Endothelial cell (in vitro differentiated cells): ENCODE measurements around the gene ARL11. TPM values are rescaled to one million over a fixed set of nuclear protein-coding genes. Genes with fewer than 3 reads are reported as not detected.

Source experiments
- DNase-seq: peaks from one replicate; pipeline ENCODE4 v3.0.0; 2021; ENCODE audit warnings: low spot score
- H3K27ac Mint-ChIP-seq: one replicate; pipeline ENCODE4 v1.8.0; 2021; ENCODE audit warnings: mixed read lengths, inconsistent platforms; ENCODE audit not compliant: unreplicated experiment
- H3K27me3 Mint-ChIP-seq: one replicate; pipeline ENCODE4 v1.8.0; 2021; ENCODE audit warnings: mild to moderate bottlenecking, moderate library complexity, mixed read lengths, inconsistent platforms; ENCODE audit not compliant: unreplicated experiment
- H3K36me3 Mint-ChIP-seq: one replicate; pipeline ENCODE4 v1.8.0; 2021; ENCODE audit warnings: mild to moderate bottlenecking, low read depth, mixed read lengths, inconsistent platforms; ENCODE audit not compliant: unreplicated experiment
- H3K4me1 Mint-ChIP-seq: one replicate; pipeline ENCODE4 v1.8.0; 2021; ENCODE audit warnings: mild to moderate bottlenecking, mixed read lengths, inconsistent platforms; ENCODE audit not compliant: unreplicated experiment
- H3K4me3 Mint-ChIP-seq: one replicate; pipeline ENCODE4 v1.8.0; 2021; ENCODE audit warnings: mild to moderate bottlenecking, mixed read lengths, inconsistent platforms; ENCODE audit not compliant: unreplicated experiment
- H3K9me3 Mint-ChIP-seq: one replicate; pipeline ENCODE4 v1.8.0; 2021; ENCODE audit warnings: mixed read lengths, inconsistent platforms; ENCODE audit not compliant: unreplicated experiment
- total RNA-seq: library from RNA; stranded (reverse); fragmentation: NEBNext Ultra II Directional; extraction: Animal tissue kit (Norgen Biotek cat#: 25700); gene quantifications from one replicate; pipeline ENCODE4 v1.2.1, GENCODE V29; 2021; ENCODE audit not compliant: unreplicated experiment
- TF ChIP-seq, protein P1 (sequence below): fragments of 200-600 bp; sonication (generic); IDR thresholded peaks from one replicate; pipeline ENCODE4 v1.5.0; 2021; ENCODE audit warnings: antibody characterized with exemption; ENCODE audit not compliant: unreplicated experiment

The ARL11 gene
- total RNA-seq, 1 donor from 2014 or later = 1.4 TPM

- DNase-seq = no peak
- H3K36me3 Mint-ChIP-seq = no peaks in the 10 kb centered on the region
- H3K27ac Mint-ChIP-seq = no peak overlapping the region
- H3K4me3 Mint-ChIP-seq = no peak overlapping the region
- H3K4me1 Mint-ChIP-seq = peaks cover 8% of the 10 kb centered on the region
- TF ChIP-seq, protein P1, sequence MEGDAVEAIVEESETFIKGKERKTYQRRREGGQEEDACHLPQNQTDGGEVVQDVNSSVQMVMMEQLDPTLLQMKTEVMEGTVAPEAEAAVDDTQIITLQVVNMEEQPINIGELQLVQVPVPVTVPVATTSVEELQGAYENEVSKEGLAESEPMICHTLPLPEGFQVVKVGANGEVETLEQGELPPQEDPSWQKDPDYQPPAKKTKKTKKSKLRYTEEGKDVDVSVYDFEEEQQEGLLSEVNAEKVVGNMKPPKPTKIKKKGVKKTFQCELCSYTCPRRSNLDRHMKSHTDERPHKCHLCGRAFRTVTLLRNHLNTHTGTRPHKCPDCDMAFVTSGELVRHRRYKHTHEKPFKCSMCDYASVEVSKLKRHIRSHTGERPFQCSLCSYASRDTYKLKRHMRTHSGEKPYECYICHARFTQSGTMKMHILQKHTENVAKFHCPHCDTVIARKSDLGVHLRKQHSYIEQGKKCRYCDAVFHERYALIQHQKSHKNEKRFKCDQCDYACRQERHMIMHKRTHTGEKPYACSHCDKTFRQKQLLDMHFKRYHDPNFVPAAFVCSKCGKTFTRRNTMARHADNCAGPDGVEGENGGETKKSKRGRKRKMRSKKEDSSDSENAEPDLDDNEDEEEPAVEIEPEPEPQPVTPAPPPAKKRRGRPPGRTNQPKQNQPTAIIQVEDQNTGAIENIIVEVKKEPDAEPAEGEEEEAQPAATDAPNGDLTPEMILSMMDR = no peak
- no peaks in the 10 kb centered on the region for H3K9me3 Mint-ChIP-seq
- peaks cover 1% of the 10 kb centered on the region for H3K27me3 Mint-ChIP-seq
Observed at GRCh38 chr13:49649244-49649962, 21.1 kb downstream of the ARL11 start.

DNA sequence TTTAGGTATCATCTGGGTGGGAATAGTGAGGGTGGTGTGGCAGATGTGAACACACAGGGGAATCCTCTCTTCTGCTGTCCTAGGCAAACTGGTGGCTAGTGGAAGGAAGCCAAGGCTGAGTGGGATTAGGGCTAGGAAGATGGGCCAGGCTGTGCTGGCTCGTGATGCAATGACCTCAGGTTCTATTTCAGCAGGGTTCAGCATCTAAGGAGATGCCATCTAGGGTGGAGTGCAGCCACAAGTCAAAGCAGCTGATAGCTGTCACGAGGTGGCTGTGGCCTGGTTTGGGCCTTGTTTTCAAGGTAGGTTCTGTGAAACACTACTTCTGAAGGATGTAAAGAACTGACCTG lies 21.6 kb downstream of the ARL11 start:
- H3K9me3 Mint-ChIP-seq = no peaks in the 10 kb centered on the region
- DNase-seq = no peak
- H3K36me3 Mint-ChIP-seq = no peaks in the 10 kb centered on the region
- no peak overlapping the region for H3K27ac Mint-ChIP-seq
- peaks cover 1% of the 10 kb centered on the region for H3K27me3 Mint-ChIP-seq
- peaks cover 4% of the 10 kb centered on the region for H3K4me1 Mint-ChIP-seq
- TF ChIP-seq, protein P1 = no peak
- H3K4me3 Mint-ChIP-seq = no peak overlapping the region

- Mint-ChIP-seq H3K4me1 (peaks cover 4% of the 10 kb centered on the region), H3K27ac (no peak overlapping the region), H3K4me3 (no peak overlapping the region), H3K27me3 (peaks cover 2% of the 10 kb centered on the region), H3K9me3 (no peaks in the 10 kb centered on the region), H3K36me3 (peaks cover 5% of the 10 kb centered on the region)
- TF ChIP-seq, protein P1 = no peak
- no peak for DNase-seq
Observed at GRCh38 chr13:49651570-49652354, 23.5 kb downstream of the ARL11 start.

DNA sequence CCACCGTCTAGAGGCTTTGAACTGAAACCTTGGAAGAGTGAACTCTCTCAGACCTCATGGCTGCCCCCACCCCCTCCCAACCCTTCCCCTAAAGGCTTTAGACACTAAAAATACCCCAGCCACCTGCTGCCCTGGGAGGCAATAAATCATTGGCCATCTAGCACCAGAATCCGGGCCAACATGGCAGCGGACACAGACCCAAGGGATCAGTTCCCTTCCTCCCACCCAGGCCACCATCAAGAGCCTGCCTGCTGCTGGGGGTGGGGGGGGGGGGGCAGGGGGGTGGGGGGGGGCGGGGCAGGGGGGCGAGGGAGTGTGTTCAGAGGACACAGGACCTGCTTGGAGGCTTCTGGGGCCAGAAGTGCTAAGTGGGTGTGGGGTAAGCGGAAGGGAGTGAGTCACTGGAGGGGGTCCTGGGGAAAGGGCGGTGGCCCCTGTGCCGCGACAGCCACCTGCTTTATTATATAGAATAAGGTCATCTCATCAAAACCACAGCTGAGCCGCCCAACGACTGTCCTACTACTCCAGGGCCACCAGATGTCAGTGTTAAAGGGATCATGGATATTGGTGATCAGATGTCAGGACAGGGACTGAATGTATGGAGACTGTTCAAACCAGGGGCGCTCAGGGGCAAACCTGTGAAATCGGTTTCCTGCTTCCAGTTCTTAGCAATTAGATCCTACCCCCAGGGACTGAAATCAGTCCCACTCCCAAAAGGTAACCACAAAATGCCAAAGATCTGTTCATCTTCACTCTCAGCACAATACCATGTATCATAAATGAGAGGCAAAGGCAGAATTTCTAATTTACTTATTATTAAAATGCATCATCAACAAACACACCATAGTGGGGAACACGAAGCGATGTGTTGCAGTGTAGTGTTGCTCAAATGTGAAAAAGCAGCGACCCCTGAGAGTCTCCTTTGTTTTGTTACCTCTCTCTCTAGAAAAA lies 24.3 kb downstream of the ARL11 start:
- Mint-ChIP-seq H3K4me1 (peaks cover 4% of the 10 kb centered on the region), H3K36me3 (peaks cover 5% of the 10 kb centered on the region), H3K27ac (no peak overlapping the region), H3K4me3 (no peak overlapping the region), H3K9me3 (no peaks in the 10 kb centered on the region), H3K27me3 (peaks cover 2% of the 10 kb centered on the region)
- peak; percentile 54 for DNase-seq
- TF ChIP-seq, protein P1 = no peak
